ENCODE measurements around the gene PTTG1IP. TPM values are rescaled to one million over a fixed set of nuclear protein-coding genes. Genes with fewer than 3 reads are reported as not detected.
A peak's percentile ranks its signal among the peaks of the same experiment; 100 is the strongest.

The PTTG1IP gene
- total RNA-seq, 1 donor = 413 TPM

DNA sequence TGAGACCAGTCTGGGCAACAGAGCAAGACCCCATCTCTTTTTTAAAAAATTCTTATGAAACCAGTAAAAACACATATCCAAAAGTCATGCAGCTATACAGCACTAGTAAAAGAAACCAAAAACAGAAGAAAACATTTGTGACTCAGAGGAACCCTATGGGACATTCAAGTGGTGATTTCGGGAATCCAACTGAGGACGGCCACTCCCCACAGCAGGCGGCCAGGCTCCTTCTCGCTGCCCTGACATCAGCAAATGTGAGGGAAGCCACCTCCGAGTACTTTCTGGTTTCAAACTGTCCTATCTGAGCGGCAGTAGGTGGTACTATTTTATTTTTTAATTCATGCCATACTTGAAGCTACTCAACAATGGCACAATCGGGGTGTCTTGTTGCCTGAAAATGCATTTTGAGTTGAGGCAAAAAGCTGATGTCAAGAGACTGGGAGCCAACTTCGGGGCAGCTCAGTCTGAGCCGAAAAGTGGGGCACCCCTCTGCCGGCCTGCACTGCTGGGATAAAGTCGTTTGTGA, 58.9 kb downstream of the PTTG1IP start:
- Histone ChIP-seq H3K27ac (ENCODE audit: low read depth, low read length) (peak overlapping the region; percentile 46), H3K79me2 (ENCODE audit: insufficient read depth, low read length) (peaks cover 80% of the 10 kb centered on the region), H3K4me2 (ENCODE audit: insufficient read depth, low read length) (peak overlapping the region; percentile 66), H3K9me3 (ENCODE audit: low read depth, low read length) (no peaks in the 10 kb centered on the region), H3K4me3 (ENCODE audit: insufficient read depth, low read length) (no peak overlapping the region), H3K27me3 (ENCODE audit: insufficient read depth, low read length) (no peaks in the 10 kb centered on the region), H2AFZ (ENCODE audit: low read length) (no peak overlapping the region), H3K36me3 (ENCODE audit: insufficient read depth, low read length) (peaks cover 29% of the 10 kb centered on the region), H3K4me1 (ENCODE audit: insufficient read depth, low read length) (peaks cover 21% of the 10 kb centered on the region), H4K20me1 (ENCODE audit: insufficient read depth, low read length) (peaks cover 54% of the 10 kb centered on the region)
- DNase-seq (ENCODE audit: insufficient read length, low spot score, missing footprints) = peak; percentile 87
- TF ChIP-seq, protein P1, sequence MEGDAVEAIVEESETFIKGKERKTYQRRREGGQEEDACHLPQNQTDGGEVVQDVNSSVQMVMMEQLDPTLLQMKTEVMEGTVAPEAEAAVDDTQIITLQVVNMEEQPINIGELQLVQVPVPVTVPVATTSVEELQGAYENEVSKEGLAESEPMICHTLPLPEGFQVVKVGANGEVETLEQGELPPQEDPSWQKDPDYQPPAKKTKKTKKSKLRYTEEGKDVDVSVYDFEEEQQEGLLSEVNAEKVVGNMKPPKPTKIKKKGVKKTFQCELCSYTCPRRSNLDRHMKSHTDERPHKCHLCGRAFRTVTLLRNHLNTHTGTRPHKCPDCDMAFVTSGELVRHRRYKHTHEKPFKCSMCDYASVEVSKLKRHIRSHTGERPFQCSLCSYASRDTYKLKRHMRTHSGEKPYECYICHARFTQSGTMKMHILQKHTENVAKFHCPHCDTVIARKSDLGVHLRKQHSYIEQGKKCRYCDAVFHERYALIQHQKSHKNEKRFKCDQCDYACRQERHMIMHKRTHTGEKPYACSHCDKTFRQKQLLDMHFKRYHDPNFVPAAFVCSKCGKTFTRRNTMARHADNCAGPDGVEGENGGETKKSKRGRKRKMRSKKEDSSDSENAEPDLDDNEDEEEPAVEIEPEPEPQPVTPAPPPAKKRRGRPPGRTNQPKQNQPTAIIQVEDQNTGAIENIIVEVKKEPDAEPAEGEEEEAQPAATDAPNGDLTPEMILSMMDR (IDR thresholded peaks at IDR 0.05; ENCODE audit: extremely low read depth, low read depth, low read length) = no peak

DNA sequence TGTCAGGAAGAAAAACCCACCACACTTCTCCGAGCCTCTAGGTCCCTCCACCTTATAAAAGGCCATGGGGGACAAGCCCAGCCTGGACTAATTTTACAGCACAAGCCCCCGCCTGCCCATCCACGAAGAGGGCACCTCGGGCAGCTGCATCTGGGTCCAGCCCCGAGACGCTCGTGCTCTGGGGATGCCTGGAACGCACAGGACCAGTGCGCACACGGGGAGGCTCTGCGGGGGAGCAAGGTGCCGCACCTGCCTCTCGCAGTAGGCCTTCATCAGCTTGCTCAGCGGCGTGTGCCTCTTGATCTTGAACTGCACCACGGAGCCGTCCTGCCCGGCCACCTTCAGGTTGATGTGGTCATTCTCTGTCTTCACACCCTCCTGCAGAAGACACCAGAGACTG, 59.8 kb downstream of the PTTG1IP start:
- Histone ChIP-seq H2AFZ (ENCODE audit: low read length) (no peak overlapping the region), H3K27ac (ENCODE audit: low read depth, low read length) (no peak overlapping the region), H3K9me3 (ENCODE audit: low read depth, low read length) (no peaks in the 10 kb centered on the region), H3K4me1 (ENCODE audit: insufficient read depth, low read length) (peaks cover 21% of the 10 kb centered on the region), H3K36me3 (ENCODE audit: insufficient read depth, low read length) (peaks cover 37% of the 10 kb centered on the region), H3K4me2 (ENCODE audit: insufficient read depth, low read length) (no peak overlapping the region), H3K27me3 (ENCODE audit: insufficient read depth, low read length) (no peaks in the 10 kb centered on the region), H3K4me3 (ENCODE audit: insufficient read depth, low read length) (no peak overlapping the region), H3K79me2 (ENCODE audit: insufficient read depth, low read length) (peaks cover 88% of the 10 kb centered on the region), H4K20me1 (ENCODE audit: insufficient read depth, low read length) (peaks cover 62% of the 10 kb centered on the region)
- peak; percentile 73 for DNase-seq (ENCODE audit: insufficient read length, low spot score, missing footprints)
- TF ChIP-seq, protein P1 (IDR thresholded peaks at IDR 0.05; ENCODE audit: extremely low read depth, low read depth, low read length) = no peak

DNA sequence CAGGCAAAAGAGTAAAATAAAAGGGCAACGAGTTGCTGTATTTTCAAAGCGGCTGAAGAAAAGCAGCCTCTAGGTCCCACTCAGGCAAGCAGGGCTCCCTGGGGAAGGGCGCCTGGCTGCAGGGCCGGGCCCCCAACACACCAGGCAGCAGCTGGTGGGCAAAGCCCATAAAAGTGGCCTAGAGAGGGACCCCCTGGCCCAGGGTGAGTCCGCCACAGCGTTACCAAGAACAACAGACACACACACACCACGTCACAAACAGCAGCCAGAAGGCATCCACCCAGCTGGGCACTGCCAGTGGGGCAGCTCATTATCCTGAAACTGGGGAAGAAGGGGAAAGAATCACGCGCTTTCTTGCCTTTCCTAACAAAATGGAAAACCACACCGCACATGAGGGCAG, 60.3 kb downstream of the PTTG1IP start:
- TF ChIP-seq, protein P1 (IDR thresholded peaks at IDR 0.05; ENCODE audit: extremely low read depth, low read depth, low read length) = no peak
- no peak for DNase-seq (ENCODE audit: insufficient read length, low spot score, missing footprints)
- H3K79me2 ChIP-seq (ENCODE audit: insufficient read depth, low read length) = peaks cover 91% of the 10 kb centered on the region
- no peaks in the 10 kb centered on the region for H3K27me3 ChIP-seq (ENCODE audit: insufficient read depth, low read length)
- H2AFZ ChIP-seq (ENCODE audit: low read length) = no peak overlapping the region
- H3K36me3 ChIP-seq (ENCODE audit: insufficient read depth, low read length) = peaks cover 41% of the 10 kb centered on the region
- H3K9me3 ChIP-seq (ENCODE audit: low read depth, low read length) = no peaks in the 10 kb centered on the region
- H3K4me1 ChIP-seq (ENCODE audit: insufficient read depth, low read length) = peaks cover 21% of the 10 kb centered on the region
- no peak overlapping the region for H3K4me2 ChIP-seq (ENCODE audit: insufficient read depth, low read length)
- no peak overlapping the region for H3K4me3 ChIP-seq (ENCODE audit: insufficient read depth, low read length)
- no peak overlapping the region for H3K27ac ChIP-seq (ENCODE audit: low read depth, low read length)
- H4K20me1 ChIP-seq (ENCODE audit: insufficient read depth, low read length) = peaks cover 66% of the 10 kb centered on the region

GRCh38 chr21:44812640-44813039, 60.9 kb downstream of the PTTG1IP start:
- no peaks in the 10 kb centered on the region for H3K27me3 ChIP-seq (ENCODE audit: insufficient read depth, low read length)
- H3K4me1 ChIP-seq (ENCODE audit: insufficient read depth, low read length) = peaks cover 21% of the 10 kb centered on the region
- H3K36me3 ChIP-seq (ENCODE audit: insufficient read depth, low read length) = peaks cover 43% of the 10 kb centered on the region
- H2AFZ ChIP-seq (ENCODE audit: low read length) = no peak overlapping the region
- no peak overlapping the region for H3K4me3 ChIP-seq (ENCODE audit: insufficient read depth, low read length)
- peaks cover 66% of the 10 kb centered on the region for H4K20me1 ChIP-seq (ENCODE audit: insufficient read depth, low read length)
- H3K4me2 ChIP-seq (ENCODE audit: insufficient read depth, low read length) = no peak overlapping the region
- peaks cover 92% of the 10 kb centered on the region for H3K79me2 ChIP-seq (ENCODE audit: insufficient read depth, low read length)
- TF ChIP-seq, protein P1 (IDR thresholded peaks at IDR 0.05; ENCODE audit: extremely low read depth, low read depth, low read length) = no peak
- no peak overlapping the region for H3K27ac ChIP-seq (ENCODE audit: low read depth, low read length)
- no peaks in the 10 kb centered on the region for H3K9me3 ChIP-seq (ENCODE audit: low read depth, low read length)
- no peak for DNase-seq (ENCODE audit: insufficient read length, low spot score, missing footprints)
